Loucy (cell line): Measurements from ENCODE around the gene PPL.

Source experiments
- CTCF ChIP-seq: fragments of 200-600 bp; sonication (generic); conservative IDR thresholded peaks from 2 replicates; pipeline ENCODE4 v1.5.1; 2014; ENCODE audit warnings: mild to moderate bottlenecking, antibody characterized with exemption, low read length
- EZH2phosphoT487 ChIP-seq: fragments of 200-600 bp; IDR thresholded peaks from 2 replicates; pipeline ENCODE4 v1.6.1; 2018; ENCODE audit warnings: antibody characterized with exemption, mild to moderate bottlenecking, moderate library complexity, borderline replicate concordance

- TF ChIP-seq CTCF = no peak
- no peak for TF ChIP-seq EZH2phosphoT487
Measured at GRCh38 chr16:4948903-4949766, 12.2 kb upstream of the PPL start.
